PC-9 (cell line): ENCODE data around the gene SCN1B.

Source experiments
- EZH2 ChIP-seq: fragments of 200-600 bp; sonication (generic); IDR thresholded peaks from 2 replicates; pipeline ENCODE4 v1.8.0; 2017; ENCODE audit warnings: antibody characterized with exemption, low read depth
- TF ChIP-seq, protein P1 (sequence below): fragments of 200-600 bp; sonication (generic); conservative IDR thresholded peaks from 2 replicates; pipeline ENCODE4 v1.6.1; 2017; ENCODE audit warnings: mixed run types, antibody characterized with exemption, mild to moderate bottlenecking, moderate library complexity

DNA sequence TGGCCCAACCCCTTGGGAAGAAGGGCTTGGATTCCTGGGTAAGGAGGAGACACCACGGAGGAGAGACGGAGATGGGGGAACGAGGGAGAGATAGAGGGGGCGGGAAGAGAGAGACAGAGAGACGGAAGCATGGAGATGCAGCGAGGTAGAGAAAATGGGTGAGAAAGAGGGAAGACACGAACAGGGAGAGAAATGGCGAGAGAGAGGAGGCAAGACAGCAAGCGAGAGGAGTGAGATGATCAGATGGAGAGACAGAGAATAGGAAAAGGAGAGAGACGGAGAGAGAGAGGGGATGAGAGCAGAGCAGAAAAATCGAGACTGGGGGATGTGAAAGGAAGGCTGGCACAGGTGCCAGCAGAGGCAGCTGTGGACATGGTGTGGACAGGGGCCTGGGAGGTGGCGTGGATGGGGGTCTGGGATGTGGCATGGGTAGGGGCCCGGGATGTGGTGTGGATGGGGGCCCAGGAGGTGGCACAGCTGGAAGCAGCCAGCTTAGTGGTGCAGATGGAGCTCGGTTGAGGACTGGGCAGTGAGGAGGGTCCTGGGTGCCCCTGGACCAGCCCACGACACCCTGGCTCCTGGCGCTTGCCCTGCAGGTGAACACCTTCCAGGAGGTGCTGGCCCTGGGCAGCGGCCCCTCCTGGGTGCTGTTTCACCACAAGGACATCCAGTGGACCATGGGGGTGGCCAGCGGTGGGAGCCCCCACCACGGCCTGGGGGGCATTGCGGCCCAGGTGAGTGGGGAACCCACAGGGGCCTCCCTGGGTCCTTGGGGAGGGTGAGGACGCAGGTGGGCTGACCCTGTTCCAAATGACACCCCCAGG is 45.1 kb downstream of the SCN1B start:
- TF ChIP-seq, protein P1, sequence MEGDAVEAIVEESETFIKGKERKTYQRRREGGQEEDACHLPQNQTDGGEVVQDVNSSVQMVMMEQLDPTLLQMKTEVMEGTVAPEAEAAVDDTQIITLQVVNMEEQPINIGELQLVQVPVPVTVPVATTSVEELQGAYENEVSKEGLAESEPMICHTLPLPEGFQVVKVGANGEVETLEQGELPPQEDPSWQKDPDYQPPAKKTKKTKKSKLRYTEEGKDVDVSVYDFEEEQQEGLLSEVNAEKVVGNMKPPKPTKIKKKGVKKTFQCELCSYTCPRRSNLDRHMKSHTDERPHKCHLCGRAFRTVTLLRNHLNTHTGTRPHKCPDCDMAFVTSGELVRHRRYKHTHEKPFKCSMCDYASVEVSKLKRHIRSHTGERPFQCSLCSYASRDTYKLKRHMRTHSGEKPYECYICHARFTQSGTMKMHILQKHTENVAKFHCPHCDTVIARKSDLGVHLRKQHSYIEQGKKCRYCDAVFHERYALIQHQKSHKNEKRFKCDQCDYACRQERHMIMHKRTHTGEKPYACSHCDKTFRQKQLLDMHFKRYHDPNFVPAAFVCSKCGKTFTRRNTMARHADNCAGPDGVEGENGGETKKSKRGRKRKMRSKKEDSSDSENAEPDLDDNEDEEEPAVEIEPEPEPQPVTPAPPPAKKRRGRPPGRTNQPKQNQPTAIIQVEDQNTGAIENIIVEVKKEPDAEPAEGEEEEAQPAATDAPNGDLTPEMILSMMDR, result no peak
- no peak for TF ChIP-seq EZH2
